Jurkat, Clone E6-1 (cell line): ENCODE measurements around the gene PAQR5.

Experiments
- DNase-seq: peaks from one replicate; pipeline ENCODE4 v3.0.0-alpha.2; 2011; ENCODE audit warnings: low read depth, low spot score
- H3K4me3 ChIP-seq: 2 replicates; pipeline ENCODE4 v1.5.1; 2011; ENCODE audit warnings: mild to moderate bottlenecking, low read length, control low read depth, moderate library complexity

PAQR5 gene

GRCh38 chr15:69407719-69408400, 109.1 kb downstream of the PAQR5 start:
- DNase-seq, result no peak

DNA sequence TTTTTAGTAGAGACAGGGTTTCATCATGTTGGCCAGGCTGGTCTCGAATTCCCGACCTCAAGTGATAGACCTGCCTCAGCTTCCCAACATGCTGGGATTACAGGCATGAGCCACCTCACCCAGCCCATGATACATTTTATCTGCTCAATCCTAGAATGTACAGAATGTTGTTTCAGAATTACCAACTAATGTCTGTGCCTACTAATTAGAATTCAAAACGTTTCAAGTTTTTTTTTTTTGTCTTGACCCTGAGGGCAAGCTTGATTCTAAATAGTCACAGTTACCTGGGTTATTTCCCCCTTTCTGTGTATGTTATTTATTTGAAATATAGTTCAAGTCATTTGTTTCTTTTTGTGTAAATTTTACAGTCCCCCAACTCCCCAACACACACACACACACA, 110.1 kb downstream of the PAQR5 start:
- H3K4me3 ChIP-seq, result no peak overlapping the region
- no peak for DNase-seq

More at GRCh38 chr15:69407719-69408400, 109.1 kb downstream of the PAQR5 start:
- H3K4me3 ChIP-seq, result no peak overlapping the region

GRCh38 chr15:69410248-69410874, 111.6 kb downstream of the PAQR5 start:
- no peak overlapping the region for H3K4me3 ChIP-seq
- DNase-seq, result peak; percentile 34

- DNase-seq, result no peak
- H3K4me3 ChIP-seq, result no peak overlapping the region
Measured at GRCh38 chr15:69412274-69412673, 113.6 kb downstream of the PAQR5 start.

DNA sequence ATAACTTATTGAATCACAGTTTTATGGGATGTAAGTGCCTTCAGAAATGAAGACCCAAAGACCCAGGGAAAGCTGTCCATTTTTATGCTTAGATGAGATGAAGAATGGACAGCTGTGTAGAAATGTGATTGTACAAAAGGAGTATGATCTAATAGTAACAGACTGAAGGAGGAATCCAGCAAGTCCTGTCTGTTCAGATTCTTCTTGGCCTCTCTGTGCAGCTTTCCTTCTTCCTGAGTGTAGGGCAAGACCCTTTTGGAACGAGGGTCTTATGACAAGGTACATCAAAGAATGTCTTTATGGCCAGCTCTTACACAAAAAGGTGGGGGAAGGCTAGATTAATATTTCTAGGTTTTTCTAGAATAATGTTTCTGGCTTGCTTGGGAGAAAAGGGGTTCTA, 114.0 kb downstream of the PAQR5 start:
- H3K4me3 ChIP-seq, result no peak overlapping the region
- no peak for DNase-seq

DNA sequence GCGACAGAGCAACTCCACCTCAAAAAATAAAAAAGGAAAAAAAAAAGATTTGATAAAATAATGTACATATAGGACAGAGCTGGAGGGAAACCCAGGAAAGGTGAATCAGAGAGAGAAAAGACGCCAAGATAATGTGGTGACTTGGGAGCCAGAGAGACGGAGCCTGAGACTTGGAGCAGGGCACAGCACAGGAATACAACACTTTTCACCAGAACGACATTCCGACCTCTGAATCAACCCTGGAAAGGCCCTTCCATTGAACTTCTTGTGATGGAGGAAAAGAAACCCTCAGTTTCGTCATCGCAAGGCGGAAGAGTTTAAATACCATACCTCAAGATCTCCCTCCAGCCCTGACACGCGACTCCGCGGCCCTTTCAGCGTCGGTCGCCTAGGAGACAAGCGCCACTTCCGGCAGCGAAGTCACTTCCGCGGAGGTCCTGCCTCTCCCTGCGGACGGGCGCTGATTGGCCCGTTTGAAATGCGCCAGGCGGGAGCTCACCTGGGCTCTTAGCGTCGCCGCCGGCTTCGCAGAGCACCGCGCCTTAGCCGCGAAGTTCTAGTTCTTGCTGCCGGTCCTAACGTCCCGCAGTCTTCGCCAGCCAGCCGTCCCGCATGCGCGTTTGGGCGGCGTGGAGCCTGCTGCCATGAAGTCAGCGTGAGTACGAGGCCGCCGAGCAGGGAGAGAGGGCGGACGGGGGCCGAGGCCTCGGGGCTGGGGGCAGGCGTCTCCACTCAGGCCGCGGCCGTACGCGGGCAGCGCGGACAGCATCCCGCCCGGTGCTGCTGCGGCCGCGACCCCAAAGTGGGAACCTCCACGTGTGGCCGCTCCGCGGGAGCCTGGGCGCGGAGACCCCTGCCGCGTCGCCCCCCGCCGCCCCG, 115.3 kb downstream of the PAQR5 start, which contains the start of gene KIF23:
Gene KIF23 (plus strand): TSS at position 528 of the 879 bp plus-strand sequence. CDS start 117 bp downstream, at position 645.
- peak within 1 kb of the TSS; percentile 76 for H3K4me3 ChIP-seq
- DNase-seq, result peak; percentile 91

DNA sequence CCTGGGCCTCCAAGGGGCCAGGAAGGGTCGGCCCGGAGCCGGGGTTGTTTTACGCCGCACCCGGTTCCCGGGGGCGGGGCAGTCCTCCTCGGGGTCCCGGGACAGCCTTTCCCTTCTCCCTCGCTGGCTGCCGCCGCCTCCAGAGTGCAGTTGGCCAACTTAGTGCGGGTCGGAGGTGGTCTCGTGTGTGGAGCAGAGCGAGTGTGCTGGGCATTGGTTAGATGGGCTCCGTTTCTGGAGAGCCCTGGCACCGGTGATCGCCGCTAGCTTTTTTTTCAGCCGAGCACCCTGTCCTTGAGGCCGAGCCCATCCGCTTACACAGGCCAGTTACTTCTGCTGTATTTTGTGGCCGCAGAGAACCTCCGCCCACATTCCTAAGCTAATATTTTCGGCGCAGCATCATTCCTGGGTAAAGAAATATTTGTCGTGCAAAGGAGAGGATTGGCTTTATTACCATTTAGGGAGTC, 116.0 kb downstream of the PAQR5 start:
- DNase-seq, result no peak
- H3K4me3 ChIP-seq, result peak overlapping the region; percentile 76

DNA sequence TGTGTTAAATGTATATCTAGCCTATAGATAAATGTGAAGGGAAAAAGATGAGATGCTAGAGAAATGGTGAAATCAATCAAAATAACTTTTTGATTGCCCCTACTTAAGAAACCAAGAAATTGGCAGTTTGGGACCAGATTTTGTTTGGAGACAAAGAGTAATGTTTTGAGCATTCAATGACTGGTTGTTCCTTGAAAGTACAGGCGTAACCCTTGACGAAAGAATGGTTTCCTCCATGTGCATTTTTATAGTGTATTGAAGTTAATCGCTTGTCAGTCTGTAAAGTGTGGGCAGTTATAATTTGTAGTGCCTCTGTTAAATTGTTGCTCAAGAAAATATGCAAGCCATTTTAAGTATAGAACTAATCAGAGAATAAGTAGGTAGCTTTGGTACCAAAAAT, 116.7 kb downstream of the PAQR5 start:
- peak overlapping the region; percentile 76 for H3K4me3 ChIP-seq
- no peak for DNase-seq

GRCh38 chr15:69417581-69417980, 118.9 kb downstream of the PAQR5 start:
- no peak overlapping the region for H3K4me3 ChIP-seq
- no peak for DNase-seq

DNA sequence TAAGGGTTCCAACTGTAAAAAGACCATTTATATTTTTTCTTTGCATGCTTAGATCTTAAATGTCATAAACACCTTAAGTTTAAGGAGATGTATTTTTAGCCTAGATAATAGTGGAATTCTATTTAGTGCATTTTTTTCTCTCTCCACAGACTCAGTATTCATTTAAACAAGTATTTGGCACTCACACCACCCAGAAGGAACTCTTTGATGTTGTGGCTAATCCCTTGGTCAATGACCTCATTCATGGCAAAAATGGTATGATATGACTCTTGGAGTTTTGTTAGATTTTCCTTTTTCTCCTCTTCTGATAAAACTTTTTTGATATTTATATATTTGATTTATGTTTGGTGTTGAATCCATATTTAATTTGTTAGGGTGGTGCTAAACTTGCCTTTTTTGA, 122.8 kb downstream of the PAQR5 start:
- no peak for DNase-seq

DNA sequence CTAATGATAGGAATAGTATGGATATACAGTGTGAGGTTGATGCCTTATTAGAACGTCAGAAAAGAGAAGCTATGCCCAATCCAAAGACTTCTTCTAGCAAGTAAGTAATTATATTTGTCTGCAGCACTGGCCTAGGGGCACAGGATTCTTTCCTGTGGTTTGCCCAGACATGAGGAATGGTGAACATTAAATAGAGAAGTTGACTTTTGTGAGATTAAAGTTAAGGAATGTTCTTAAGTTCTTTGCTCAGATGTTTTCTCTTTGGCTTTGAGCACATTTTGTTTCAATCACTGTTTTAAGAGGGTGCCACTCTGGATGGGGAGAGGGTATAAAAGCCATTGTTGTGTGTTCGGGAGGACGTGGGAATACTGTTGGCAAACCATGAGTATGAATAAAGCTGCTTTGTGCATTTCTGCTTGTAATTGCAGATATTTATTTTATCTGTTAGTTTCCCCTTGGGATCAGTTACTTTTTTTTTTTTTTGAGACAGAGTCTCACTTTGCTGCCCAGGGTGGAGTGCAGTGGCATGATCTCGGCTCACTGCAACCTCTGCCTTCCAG, 123.7 kb downstream of the PAQR5 start:
- DNase-seq, result no peak
- no peak overlapping the region for H3K4me3 ChIP-seq

More for the DNA sequence above, 122.8 kb downstream of the PAQR5 start:
- no peak overlapping the region for H3K4me3 ChIP-seq

DNA sequence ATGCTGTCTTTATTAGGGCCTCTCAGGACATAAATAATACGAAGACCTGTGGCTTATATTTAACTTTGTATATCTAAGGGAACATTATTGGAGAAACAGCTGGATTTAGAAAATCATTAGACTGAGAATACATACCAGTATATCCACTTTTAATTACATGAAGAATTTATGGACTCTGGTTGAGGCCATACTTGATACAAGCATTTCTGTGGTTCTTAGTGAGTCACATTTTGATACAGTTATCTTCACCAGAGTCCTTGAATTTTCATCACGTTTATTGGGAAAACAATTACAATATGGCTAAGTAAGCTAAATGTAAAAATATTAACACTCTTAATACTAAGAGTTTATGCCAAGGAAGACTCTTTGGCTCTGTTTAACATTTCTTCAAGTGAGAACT, 125.3 kb downstream of the PAQR5 start:
- no peak overlapping the region for H3K4me3 ChIP-seq
- no peak for DNase-seq

DNA sequence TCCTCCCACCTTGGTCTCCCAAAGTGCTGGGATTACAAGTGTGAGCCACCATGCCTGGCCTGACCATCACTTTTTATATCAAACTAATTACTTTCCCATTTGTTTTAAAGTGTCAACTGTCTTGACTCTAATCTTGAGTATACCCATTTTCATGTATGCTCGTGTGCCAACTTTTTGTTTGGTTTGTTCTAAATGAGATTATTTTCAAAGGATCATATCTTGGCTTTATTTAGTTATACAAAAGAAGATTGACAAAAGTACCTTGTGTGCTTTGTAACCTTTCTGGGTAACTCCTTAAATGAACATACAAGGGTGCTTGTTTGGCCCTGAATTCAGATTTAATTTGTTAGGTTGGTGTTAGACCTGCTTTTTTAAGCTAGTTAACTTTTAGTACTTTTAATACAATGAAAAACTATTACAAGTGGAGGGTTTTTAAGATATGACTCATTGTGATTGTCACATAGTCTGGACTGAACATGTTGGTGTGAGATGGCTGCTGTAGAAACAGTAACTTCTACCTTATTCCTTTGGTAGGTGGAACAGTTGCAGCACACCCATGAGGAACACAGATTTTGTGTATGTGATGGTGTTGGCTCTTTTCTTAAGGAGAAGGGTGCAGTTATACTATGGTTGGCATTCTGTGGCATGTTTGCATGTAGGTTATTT, 126.2 kb downstream of the PAQR5 start:
- H3K4me3 ChIP-seq, result no peak overlapping the region
- no peak for DNase-seq

DNA sequence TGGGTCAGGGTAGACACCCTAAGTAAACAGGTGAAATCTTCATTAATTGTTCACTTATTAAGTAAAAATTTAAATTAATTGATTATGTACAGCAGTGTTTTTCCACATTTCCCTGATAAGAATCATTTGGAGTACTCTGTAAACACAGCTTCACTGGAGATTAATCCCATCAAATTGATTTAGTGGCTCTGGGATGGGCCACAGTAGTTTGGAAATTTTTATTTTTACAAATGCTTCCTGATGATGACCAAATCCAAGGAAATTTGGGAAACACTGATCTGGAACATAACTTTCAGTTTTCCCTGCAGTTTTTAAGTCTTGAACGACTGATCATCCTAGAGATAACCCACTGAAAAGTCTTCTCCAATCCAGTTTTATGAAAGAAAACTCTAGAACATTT, 135.1 kb downstream of the PAQR5 start:
- no peak overlapping the region for H3K4me3 ChIP-seq
- DNase-seq, result no peak

GRCh38 chr15:69434238-69434637, 135.5 kb downstream of the PAQR5 start:
- H3K4me3 ChIP-seq, result no peak overlapping the region
- no peak for DNase-seq

DNA sequence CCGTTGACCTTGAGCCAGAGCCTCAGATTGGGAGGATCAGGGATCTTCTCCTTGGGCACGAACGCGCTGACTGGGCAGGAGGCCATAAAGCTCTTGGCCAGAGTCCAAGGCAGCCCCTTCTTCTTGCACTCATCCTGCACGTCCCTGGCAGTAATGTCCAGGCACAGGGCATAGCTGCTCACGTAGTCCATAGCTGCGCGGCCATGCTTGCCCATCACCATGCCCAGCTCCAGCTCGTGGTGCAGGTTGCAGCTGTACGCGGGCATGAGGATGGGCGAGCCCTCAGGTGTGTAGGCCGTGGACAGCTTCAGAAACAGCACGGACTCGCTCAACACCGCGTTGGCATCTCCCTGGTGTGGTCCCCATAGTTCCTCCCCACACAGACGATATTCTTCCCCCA, 136.0 kb downstream of the PAQR5 start:
- H3K4me3 ChIP-seq, result no peak overlapping the region

DNA sequence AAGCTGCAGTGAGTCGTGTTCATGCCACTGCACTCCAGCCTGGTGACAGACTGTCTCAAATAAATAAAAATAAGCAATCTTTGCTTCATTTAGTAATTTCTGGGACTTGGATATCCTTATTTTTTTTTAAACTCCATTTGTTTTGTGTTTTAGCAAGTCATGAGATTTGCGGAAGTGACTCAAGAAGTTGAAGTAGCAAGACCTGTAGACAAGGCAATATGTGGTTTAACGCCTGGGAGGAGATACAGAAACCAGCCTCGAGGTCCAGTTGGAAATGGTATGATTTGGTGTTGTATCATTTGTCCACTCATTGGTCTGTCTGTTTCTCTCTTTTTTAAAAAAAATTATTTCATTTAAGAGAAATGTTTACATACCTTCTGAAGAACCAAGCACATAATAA, 137.3 kb downstream of the PAQR5 start:
- no peak overlapping the region for H3K4me3 ChIP-seq
- no peak for DNase-seq

More for the DNA sequence above, 136.0 kb downstream of the PAQR5 start:
- DNase-seq, result no peak

- DNase-seq, result no peak
- H3K4me3 ChIP-seq, result no peak overlapping the region
Measured at GRCh38 chr15:69436951-69437350, 138.2 kb downstream of the PAQR5 start.

DNA sequence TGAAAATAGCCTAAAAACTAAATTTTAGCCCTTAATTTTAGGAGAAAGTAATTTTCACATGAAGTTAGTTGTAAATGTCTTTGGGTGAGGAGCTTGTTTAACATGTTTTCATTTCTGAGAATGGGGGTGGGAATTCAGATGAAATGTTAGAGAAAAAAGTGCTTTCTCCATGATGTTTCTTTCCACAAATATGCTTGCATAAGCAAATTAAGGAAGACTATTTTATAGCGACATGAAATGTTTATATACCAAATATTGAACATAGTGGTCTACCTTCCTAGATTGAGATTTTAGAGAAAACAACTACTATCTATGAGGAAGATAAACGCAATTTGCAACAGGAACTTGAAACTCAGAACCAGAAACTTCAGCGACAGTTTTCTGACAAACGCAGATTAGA, 140.9 kb downstream of the PAQR5 start:
- no peak for DNase-seq
- H3K4me3 ChIP-seq, result no peak overlapping the region
